ENCODE results near the gene MAPK8IP3.

MAPK8IP3 gene

DNA sequence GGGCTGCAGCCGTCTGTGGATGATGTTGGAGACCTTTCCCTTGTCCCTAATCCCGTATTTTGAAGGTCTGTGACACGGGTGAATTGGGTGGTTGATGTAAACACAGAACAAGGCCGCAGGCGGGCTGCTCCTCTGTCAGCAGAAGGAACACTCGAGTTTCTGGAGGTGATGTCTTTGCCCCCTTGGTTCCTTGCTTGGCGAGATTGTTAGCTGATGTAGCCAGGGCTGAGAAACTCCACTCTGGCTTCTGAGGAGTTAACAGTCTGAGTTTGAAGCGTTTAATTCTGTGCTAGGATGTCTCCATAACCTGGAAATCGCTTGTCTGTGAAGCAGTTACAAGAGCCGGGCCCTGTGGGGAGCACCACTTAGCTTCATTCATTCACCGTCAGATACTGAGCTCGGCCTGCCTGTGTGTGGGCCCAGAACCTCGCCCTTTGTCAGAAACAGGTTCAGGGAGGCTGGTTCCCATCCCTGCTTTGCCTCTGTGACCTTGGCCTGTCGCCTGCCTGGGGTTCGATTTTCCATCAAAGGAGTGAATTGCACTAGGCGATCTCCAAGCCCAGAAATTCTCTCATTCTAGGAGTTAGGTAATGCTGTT, 1.3 kb downstream of the MAPK8IP3 start:
- no peaks in the 10 kb centered on the region for H3K9me3 ChIP-seq (replicated peaks; ENCODE audit: insufficient read depth, low read length)
- peak overlapping the region; percentile 91 for H3K4me2 ChIP-seq (ENCODE audit: low read depth, low read length)
- TF ChIP-seq EZH2 (optimal IDR thresholded peaks at IDR 0.05; ENCODE audit: low read depth, low read length) (no peak), EZH2phosphoT487 (IDR thresholded peaks at IDR 0.05; ENCODE audit: low read length) (no peak)
- TF ChIP-seq, protein P1, sequence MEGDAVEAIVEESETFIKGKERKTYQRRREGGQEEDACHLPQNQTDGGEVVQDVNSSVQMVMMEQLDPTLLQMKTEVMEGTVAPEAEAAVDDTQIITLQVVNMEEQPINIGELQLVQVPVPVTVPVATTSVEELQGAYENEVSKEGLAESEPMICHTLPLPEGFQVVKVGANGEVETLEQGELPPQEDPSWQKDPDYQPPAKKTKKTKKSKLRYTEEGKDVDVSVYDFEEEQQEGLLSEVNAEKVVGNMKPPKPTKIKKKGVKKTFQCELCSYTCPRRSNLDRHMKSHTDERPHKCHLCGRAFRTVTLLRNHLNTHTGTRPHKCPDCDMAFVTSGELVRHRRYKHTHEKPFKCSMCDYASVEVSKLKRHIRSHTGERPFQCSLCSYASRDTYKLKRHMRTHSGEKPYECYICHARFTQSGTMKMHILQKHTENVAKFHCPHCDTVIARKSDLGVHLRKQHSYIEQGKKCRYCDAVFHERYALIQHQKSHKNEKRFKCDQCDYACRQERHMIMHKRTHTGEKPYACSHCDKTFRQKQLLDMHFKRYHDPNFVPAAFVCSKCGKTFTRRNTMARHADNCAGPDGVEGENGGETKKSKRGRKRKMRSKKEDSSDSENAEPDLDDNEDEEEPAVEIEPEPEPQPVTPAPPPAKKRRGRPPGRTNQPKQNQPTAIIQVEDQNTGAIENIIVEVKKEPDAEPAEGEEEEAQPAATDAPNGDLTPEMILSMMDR (IDR thresholded peaks at IDR 0.05; ENCODE audit: low read length) = no peak
- no peaks in the 10 kb centered on the region for H3K9me2 ChIP-seq (replicated peaks; ENCODE audit: insufficient read depth, low read length)
- H3K79me2 ChIP-seq (ENCODE audit: low read length) = peaks cover 57% of the 10 kb centered on the region
- no peaks in the 10 kb centered on the region for H4K20me1 ChIP-seq (ENCODE audit: insufficient read depth, low read length)
- H3K27ac ChIP-seq (ENCODE audit: low read length) = no peak overlapping the region
- no peaks in the 10 kb centered on the region; the same call in 1 of the 2 replicates for H3K36me3 ChIP-seq (replicated peaks; ENCODE audit: insufficient read depth, low read length)
- H3K9ac ChIP-seq (ENCODE audit: low read length) = peak overlapping the region; percentile 81; the same call in 1 of the 2 replicates
- H3K4me3 ChIP-seq (ENCODE audit: low read length) = peak overlapping the region; percentile 97
- no peaks in the 10 kb centered on the region for H3K27me3 ChIP-seq (replicated peaks; ENCODE audit: insufficient read depth, low read length)
- DNase-seq = peak; percentile 19
- H3K4me1 ChIP-seq (ENCODE audit: low read length) = peaks cover 7% of the 10 kb centered on the region; the same call in 1 of the 2 replicates
- H2AFZ ChIP-seq (ENCODE audit: low read length) = no peak overlapping the region
- peaks cover 9% of the 10 kb centered on the region for H3F3A ChIP-seq (ENCODE audit: insufficient read depth, low read length)

DNA sequence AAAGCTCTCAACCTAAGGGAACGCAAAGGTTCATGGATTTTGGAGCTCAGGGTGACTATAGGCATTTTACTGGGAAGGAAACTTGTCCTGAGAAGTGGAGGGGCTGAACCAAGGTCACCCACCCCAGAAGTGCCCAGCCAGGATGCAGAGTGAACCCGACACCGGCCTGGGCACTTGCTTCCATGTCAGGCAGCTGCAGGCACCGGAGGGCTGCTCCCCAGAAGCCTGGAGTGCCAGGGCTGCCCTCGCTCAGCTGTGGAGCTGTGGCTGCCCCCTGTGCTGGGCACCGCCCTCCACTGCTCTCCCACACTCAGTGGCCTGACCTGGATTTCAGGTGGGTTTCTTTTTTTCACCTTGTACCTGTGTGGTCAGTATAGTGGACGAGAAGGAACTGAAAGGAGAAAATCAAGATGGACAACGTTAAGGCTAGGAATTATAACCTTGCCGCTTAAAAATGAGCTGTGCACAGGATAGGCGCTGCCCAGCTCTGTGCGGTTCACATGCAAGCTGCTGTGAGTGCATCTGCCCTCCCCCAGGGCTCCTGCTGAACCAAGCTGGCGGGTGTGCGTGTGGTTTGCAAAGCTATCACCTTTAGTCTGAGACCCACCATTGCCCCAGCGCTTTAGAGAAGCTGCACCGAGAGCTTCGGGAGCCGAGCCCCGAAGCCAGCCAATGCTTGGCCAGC, 2.2 kb downstream of the MAPK8IP3 start:
- H3K4me3 ChIP-seq (ENCODE audit: low read length) = no peak overlapping the region
- H3K4me1 ChIP-seq (ENCODE audit: low read length) = peaks cover 7% of the 10 kb centered on the region; the same call in 1 of the 2 replicates
- H3K79me2 ChIP-seq (ENCODE audit: low read length) = peaks cover 66% of the 10 kb centered on the region
- H3K36me3 ChIP-seq (replicated peaks; ENCODE audit: insufficient read depth, low read length) = no peaks in the 10 kb centered on the region
- H4K20me1 ChIP-seq (ENCODE audit: insufficient read depth, low read length) = 0 out of 2 replicates have a peak, but pooled peaks cover 3% of the 10 kb centered on the region
- H3K4me2 ChIP-seq (ENCODE audit: low read depth, low read length) = peak overlapping the region; percentile 91; the same call in 1 of the 2 replicates
- H3K9me2 ChIP-seq (replicated peaks; ENCODE audit: insufficient read depth, low read length) = no peaks in the 10 kb centered on the region
- no peak overlapping the region for H2AFZ ChIP-seq (ENCODE audit: low read length)
- no peaks in the 10 kb centered on the region for H3K27me3 ChIP-seq (replicated peaks; ENCODE audit: insufficient read depth, low read length)
- H3F3A ChIP-seq (ENCODE audit: insufficient read depth, low read length) = peaks cover 9% of the 10 kb centered on the region
- H3K9ac ChIP-seq (ENCODE audit: low read length) = no peak overlapping the region
- no peak for DNase-seq
- TF ChIP-seq EZH2 (optimal IDR thresholded peaks at IDR 0.05; ENCODE audit: low read depth, low read length) (no peak), EZH2phosphoT487 (IDR thresholded peaks at IDR 0.05; ENCODE audit: low read length) (no peak)
- TF ChIP-seq, protein P1 (IDR thresholded peaks at IDR 0.05; ENCODE audit: low read length) = no peak
- no peak overlapping the region for H3K27ac ChIP-seq (ENCODE audit: low read length)
- no peaks in the 10 kb centered on the region for H3K9me3 ChIP-seq (replicated peaks; ENCODE audit: insufficient read depth, low read length)

DNA sequence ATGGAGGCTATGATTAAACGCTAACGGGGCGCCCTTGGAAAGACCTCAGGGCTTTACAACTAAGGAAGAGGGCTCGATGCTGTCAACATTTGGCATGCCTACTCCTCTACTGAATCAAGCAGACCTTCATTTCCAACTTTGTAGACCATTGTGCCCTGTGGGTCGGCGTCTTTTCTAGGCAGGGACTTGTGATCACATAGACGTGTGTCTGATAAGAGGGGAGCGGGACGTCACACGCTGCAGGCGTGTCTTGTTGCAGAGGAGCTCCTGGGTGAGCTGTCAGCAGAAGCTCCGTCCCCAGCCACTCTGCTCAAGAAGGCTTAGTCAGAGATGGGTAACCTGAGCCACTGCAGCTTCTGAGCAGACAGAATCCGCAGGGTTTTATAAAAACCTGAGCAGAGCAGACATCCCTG, 2.8 kb downstream of the MAPK8IP3 start:
- Histone ChIP-seq H3K9me2 (replicated peaks; ENCODE audit: insufficient read depth, low read length) (no peaks in the 10 kb centered on the region), H4K20me1 (ENCODE audit: insufficient read depth, low read length) (0 out of 2 replicates have a peak, but pooled peaks cover 3% of the 10 kb centered on the region), H3F3A (ENCODE audit: insufficient read depth, low read length) (peaks cover 9% of the 10 kb centered on the region), H3K9ac (ENCODE audit: low read length) (no peak overlapping the region), H3K9me3 (replicated peaks; ENCODE audit: insufficient read depth, low read length) (no peaks in the 10 kb centered on the region), H3K79me2 (ENCODE audit: low read length) (peaks cover 71% of the 10 kb centered on the region), H3K36me3 (replicated peaks; ENCODE audit: insufficient read depth, low read length) (no peaks in the 10 kb centered on the region), H3K27ac (ENCODE audit: low read length) (no peak overlapping the region), H3K4me2 (ENCODE audit: low read depth, low read length) (no peak overlapping the region), H2AFZ (ENCODE audit: low read length) (no peak overlapping the region), H3K27me3 (replicated peaks; ENCODE audit: insufficient read depth, low read length) (no peaks in the 10 kb centered on the region), H3K4me3 (ENCODE audit: low read length) (no peak overlapping the region), H3K4me1 (ENCODE audit: low read length) (peaks cover 7% of the 10 kb centered on the region; the same call in 1 of the 2 replicates)
- DNase-seq = no peak
- TF ChIP-seq EZH2 (optimal IDR thresholded peaks at IDR 0.05; ENCODE audit: low read depth, low read length) = no peak
- TF ChIP-seq, protein P1 (IDR thresholded peaks at IDR 0.05; ENCODE audit: low read length) = no peak
- no peak for TF ChIP-seq EZH2phosphoT487 (IDR thresholded peaks at IDR 0.05; ENCODE audit: low read length)
